Mesodermal cell (in vitro differentiated cells): ENCODE measurements around the gene TRIM8.

Experiments
- H3K27ac ChIP-seq: 2 replicates; pipeline ENCODE4 v1.7.0; 2013; ENCODE audit warnings: mild to moderate bottlenecking, low read depth, low read length, moderate library complexity; ENCODE audit not compliant: severe bottlenecking
- H3K36me3 ChIP-seq: 2 replicates; pipeline ENCODE4 v1.7.1; 2013; ENCODE audit warnings: mild to moderate bottlenecking, low read length, moderate library complexity; ENCODE audit not compliant: control insufficient read depth, insufficient read depth
- H3K4me1 ChIP-seq: one replicate; pipeline ENCODE4 v1.7.1; 2013; ENCODE audit warnings: mild to moderate bottlenecking, low read length; ENCODE audit not compliant: insufficient read depth, control insufficient read depth, poor library complexity, severe bottlenecking
- H3K4me3 ChIP-seq: 2 replicates; pipeline ENCODE4 v1.7.0; 2013; ENCODE audit warnings: low read length, control low read depth, mild to moderate bottlenecking; ENCODE audit not compliant: insufficient read depth, poor library complexity, severe bottlenecking; ENCODE audit errors: extremely low read depth
- H3K9me3 ChIP-seq: 2 replicates; pipeline ENCODE4 v1.7.1; 2013; ENCODE audit warnings: mild to moderate bottlenecking, low read length, moderate library complexity; ENCODE audit not compliant: control insufficient read depth
- WGBS, 2 experiments: methylation state at CpG; one replicate each; pipeline ENCODE4 v1.1.5; 2013; ENCODE audit warnings: missing lambda C conversion rate in 2 of 2; ENCODE audit not compliant: insufficient coverage in 2 of 2; 5-methylcytosine and 5-hydroxymethylcytosine counted together

The TRIM8 gene

DNA sequence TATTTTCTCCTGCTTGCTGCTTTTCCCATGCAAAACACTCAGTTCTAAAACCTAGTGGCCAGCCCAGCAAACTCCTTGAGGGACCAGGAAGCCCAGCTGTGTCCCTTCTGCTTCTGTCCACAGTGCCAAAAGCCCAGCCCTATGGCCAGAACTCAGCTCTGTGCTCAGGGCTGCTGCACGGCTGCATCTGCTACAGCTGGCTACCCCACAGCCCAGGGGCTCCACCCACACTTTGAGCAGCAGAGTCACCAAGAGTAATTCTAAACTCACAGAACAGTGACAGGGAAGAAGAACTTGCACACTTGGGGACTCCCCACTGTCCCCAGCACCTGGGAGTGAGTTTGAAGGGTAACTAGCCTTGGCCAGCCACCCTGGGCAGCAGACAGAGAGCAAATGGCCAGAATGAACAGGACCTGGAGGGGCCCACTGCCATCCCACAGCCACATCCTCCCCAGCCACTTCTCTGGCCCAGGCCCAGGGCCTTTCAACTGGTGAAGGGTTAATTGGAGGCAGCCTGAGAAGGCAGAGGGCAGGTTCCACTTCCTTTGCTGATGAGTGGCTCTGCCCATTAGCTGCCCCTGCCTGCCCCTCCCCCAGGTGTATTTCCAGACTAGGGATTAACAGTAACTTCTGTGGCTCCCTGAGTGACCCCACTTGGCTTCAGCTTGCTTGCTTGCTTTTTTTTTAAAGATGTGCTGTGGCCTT is 28.1 kb upstream of the TRIM8 start:
- no peak overlapping the region for H3K4me3 ChIP-seq
- peaks cover 61% of the 10 kb centered on the region for H3K36me3 ChIP-seq
- WGBS, 2 experiments: 67% methylated on average over 1 of the region's 1 CpG; no CpG with 5 or more reads in 1 of the 2 experiments
- H3K27ac ChIP-seq: no peak overlapping the region
- H3K9me3 ChIP-seq: no peaks in the 10 kb centered on the region
- H3K4me1 ChIP-seq: peaks cover 66% of the 10 kb centered on the region

DNA sequence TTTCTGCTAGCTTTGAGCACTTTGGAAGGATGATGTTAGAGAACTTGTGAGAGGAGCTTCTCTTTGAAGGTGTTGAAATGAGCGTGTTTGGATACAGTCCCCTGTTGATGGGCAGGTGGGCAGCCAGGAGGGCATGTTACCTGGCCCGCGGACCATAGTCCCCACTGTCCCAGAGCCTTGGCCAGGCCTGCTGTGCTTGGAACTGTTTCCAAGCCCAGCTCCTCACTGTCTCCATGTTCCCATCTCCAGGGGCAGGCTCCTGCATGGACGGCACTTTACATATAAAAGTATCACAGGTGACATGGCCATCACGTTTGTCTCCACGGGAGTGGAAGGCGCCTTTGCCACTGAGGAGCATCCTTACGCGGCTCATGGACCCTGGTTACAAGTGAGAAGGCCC is 27.2 kb upstream of the TRIM8 start:
- H3K36me3 ChIP-seq: peaks cover 62% of the 10 kb centered on the region
- H3K4me3 ChIP-seq: no peak overlapping the region
- H3K27ac ChIP-seq: no peak overlapping the region
- 97 to 98% methylated on average over 8 of the region's 9 CpGs for WGBS, 2 experiments
- H3K9me3 ChIP-seq: no peaks in the 10 kb centered on the region
- H3K4me1 ChIP-seq: peaks cover 65% of the 10 kb centered on the region

GRCh38 chr10:102617816-102618215 is 26.5 kb upstream of the TRIM8 start:
- 89 to 94% methylated on average over 5 to 7 of the region's 8 CpGs for WGBS, 2 experiments
- Histone ChIP-seq H3K4me1 (peaks cover 57% of the 10 kb centered on the region), H3K27ac (no peak overlapping the region), H3K9me3 (no peaks in the 10 kb centered on the region), H3K36me3 (peaks cover 56% of the 10 kb centered on the region), H3K4me3 (no peak overlapping the region)

- peaks cover 13% of the 10 kb centered on the region for H3K9me3 ChIP-seq
- H3K36me3 ChIP-seq: peaks cover 60% of the 10 kb centered on the region
- no peak overlapping the region for H3K4me3 ChIP-seq
- H3K27ac ChIP-seq: peak overlapping the region; percentile 67
- H3K4me1 ChIP-seq: peaks cover 50% of the 10 kb centered on the region
- WGBS, 2 experiments: 82 to 93% methylated on average over 11 of the region's 14 CpGs
Observed at GRCh38 chr10:102619281-102619981, 24.8 kb upstream of the TRIM8 start.

DNA sequence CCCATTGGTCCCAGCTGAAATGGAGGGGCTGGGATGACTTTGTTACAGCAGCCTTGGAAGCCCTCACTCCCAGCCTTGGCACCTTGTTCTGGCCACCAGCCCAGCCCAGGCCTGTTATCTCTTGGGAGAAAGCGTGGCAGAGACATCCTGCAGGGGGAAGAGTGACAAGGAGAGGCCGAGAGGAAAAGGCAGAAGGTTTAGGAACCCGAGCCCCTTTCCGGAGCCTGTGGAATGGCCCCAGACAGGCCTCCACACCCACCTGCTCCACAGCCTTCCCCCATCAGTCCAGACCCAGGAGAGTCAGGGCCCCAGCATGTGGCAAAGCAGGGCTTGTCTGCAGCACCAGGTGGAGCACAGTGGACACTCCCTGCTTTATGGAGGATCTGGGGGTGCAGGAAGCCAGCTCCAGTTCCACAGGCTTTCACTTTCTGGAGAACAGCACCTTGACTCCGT is 24.1 kb upstream of the TRIM8 start:
- Histone ChIP-seq H3K4me1 (peaks cover 49% of the 10 kb centered on the region), H3K36me3 (peaks cover 54% of the 10 kb centered on the region), H3K4me3 (no peak overlapping the region), H3K27ac (peak overlapping the region; percentile 67), H3K9me3 (peaks cover 13% of the 10 kb centered on the region)
- 72 to 87% methylated on average over 3 to 4 of the region's 5 CpGs for WGBS, 2 experiments

GRCh38 chr10:102620591-102621442 is 23.5 kb upstream of the TRIM8 start:
- peaks cover 47% of the 10 kb centered on the region for H3K4me1 ChIP-seq
- 93 to 94% methylated on average over 9 to 15 of the region's 15 CpGs for WGBS, 2 experiments

GRCh38 chr10:102621443-102622325 is 22.6 kb upstream of the TRIM8 start:
- peak overlapping the region; percentile 67 for H3K27ac ChIP-seq
- no peak overlapping the region for H3K4me3 ChIP-seq
- 88 to 96% methylated on average over 6 to 10 of the region's 13 CpGs for WGBS, 2 experiments
- peaks cover 42% of the 10 kb centered on the region for H3K36me3 ChIP-seq
- H3K4me1 ChIP-seq: peaks cover 50% of the 10 kb centered on the region
- H3K9me3 ChIP-seq: peaks cover 13% of the 10 kb centered on the region

More at GRCh38 chr10:102620591-102621442, 23.5 kb upstream of the TRIM8 start:
- Histone ChIP-seq H3K9me3 (peaks cover 13% of the 10 kb centered on the region), H3K27ac (peak overlapping the region; percentile 67), H3K4me3 (no peak overlapping the region), H3K36me3 (peaks cover 48% of the 10 kb centered on the region)

DNA sequence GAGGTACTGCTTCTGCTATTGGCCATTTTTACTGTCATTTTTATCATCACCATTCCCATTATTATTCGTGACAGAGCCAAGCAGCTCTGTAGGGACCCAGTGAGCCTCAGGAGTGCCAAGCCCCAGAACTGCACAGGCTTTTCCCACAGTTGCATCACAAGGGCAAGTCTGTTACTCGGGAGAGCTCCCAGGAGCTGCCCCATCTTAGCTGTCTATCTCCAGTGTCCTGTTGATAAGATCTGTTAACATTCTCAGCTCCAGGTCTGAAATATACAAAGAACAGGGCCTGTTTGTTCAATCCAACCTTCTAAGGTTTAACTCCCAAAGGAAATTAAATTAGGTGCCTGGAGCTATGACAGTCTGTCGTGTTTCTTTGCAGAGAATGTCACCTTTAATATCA is 20.2 kb upstream of the TRIM8 start:
- H3K9me3 ChIP-seq: peaks cover 13% of the 10 kb centered on the region
- WGBS, 2 experiments: 86 to 96% methylated on average over 1 to 2 of the region's 3 CpGs
- H3K36me3 ChIP-seq: peaks cover 23% of the 10 kb centered on the region
- peak overlapping the region; percentile 2 for H3K27ac ChIP-seq
- no peak overlapping the region for H3K4me3 ChIP-seq
- peaks cover 71% of the 10 kb centered on the region for H3K4me1 ChIP-seq

GRCh38 chr10:102624751-102625645 is 19.3 kb upstream of the TRIM8 start:
- H3K9me3 ChIP-seq: peaks cover 13% of the 10 kb centered on the region
- no peak overlapping the region for H3K4me3 ChIP-seq
- 93 to 97% methylated on average over 11 to 12 of the region's 12 CpGs for whole genome bisulfite sequencing, 2 experiments
- H3K4me1 ChIP-seq: peaks cover 69% of the 10 kb centered on the region
- peak overlapping the region; percentile 2 for H3K27ac ChIP-seq
- peaks cover 19% of the 10 kb centered on the region for H3K36me3 ChIP-seq
